NCI-H1694 (cell line): Measurements from ENCODE around the gene PRRC2B.
A peak's percentile ranks its signal among the peaks of the same experiment; 100 is the strongest.

Experiments used
- DNase-seq: peaks from one replicate; lab custom pipeline; 2025; lab: John Stamatoyannopoulos, UW

The PRRC2B gene

GRCh38 chr9:131409458-131409992 lies 15.6 kb downstream of the PRRC2B start:
- no peak for DNase-seq

GRCh38 chr9:131410044-131410491 lies 16.2 kb downstream of the PRRC2B start:
- peak; percentile 65 for DNase-seq

DNA sequence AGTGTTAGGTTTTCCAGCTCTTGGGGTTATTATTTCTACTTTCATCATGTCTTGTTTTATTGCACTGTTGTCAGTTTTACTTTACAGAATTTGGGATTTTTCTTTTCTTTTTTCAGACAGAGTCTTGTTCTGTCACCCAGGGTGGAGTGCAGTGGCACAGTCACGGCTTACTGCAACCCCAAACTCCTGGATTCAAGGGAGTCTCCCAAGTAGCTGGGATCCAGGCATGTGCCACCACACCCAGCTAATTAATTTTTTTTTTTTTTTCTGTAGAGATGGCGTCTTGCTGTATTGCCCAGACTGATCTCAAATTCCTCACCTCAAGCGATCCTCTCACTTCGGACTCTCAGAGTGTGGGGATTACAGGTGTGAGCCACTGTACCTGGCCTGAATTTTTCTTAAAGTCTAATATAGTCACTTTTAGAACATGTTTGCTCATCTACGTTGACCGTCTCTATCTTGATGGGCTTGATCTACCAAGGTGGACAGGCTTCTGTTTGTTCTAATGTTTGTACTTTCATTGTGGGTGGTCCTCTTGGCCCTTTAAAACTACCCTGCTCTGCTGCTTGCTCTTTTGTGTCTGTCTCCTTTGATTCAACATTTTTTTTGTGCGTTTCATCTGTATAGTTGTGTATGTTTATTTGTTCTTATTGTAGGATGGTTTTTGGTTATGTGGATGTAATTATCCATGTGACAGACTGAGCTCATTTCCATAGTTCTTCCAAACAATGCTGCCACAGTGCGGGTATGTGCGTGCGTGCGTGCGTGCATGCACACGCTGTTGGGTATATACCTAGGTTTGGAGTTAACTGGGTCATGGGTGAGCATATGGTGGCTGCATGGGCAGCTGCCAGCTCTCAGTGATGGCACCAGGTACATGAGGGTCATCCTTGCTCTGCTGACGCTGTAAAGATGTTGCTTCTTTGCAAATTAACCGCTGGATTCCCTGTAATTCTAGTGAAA lies 18.1 kb downstream of the PRRC2B start:
- no peak for DNase-seq

- no peak for DNase-seq
Observed at GRCh38 chr9:131416509-131416908, 22.6 kb downstream of the PRRC2B start.

DNA sequence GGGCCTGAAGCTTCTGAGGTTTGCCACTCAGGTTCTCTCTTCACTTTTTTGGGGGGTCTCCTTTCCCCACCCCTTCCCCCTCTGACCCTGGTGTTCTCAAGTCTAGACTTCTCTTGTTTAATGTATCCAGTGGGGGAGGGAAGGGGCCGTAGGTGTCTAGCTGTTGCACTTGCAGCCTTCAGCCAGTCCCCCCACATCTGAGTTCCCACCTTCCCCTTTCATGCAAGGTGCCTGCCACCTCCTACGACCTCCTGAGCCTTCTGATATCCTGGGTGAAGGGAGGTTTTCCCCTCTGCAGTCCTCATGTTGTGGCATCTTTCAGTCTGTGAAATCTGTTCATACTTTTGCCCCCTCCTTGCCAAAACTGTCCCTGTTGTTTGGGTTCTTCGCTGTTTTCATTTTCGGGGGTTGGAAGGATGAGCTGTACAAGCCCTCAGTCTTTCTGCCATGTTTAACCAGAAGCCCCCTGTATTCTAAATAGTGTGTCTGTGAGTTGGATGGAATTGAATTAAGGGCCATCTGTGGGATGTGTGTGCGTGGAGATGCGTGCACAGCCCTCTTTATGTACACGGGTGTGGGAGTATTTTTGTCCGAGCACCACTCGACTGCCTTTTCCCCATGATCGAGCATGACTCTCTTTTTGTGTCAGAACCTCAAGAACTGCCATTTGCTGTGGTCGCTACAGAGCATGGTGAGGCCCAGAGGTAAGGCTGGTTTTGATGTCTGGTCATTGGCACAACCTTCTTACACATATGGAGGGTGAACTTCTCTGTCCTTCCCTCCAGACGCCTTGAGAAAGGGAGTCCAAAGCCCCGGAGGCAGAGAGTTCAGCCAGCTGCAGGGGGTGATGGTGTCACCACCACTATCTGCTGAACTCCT lies 23.6 kb downstream of the PRRC2B start:
- DNase-seq: no peak

- no peak for DNase-seq
Observed at GRCh38 chr9:131418143-131419025, 24.5 kb downstream of the PRRC2B start.

DNA sequence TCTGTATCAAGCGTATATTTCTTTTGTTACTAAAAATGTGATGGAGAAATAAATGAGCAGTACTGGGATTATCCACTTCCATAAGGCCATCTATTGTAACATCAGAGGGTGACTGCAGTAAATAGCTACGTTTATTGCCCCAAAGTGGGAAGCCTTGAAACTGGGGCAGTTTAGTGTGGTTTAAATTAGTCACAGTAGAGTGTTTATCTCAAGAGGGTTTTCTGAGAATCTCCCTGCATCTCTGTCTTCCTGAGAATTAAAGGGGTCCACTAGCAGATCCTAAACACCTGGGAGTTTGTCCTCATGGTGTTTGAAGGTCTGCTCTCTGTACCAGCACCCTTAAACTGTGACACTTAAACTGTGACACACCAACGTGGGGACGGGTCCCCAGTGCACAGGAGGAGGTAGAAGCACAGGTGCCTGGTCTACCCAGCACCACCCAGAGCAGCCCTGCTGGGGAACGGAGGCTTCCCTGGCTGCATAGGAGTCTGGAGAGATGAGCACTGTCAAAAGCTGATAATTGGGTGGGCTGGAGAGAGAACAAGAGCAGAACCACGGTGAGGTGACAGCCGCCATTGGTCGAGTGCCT lies 25.2 kb downstream of the PRRC2B start:
- no peak for DNase-seq

GRCh38 chr9:131419716-131420115 lies 25.8 kb downstream of the PRRC2B start:
- no peak for DNase-seq

GRCh38 chr9:131420980-131421624 lies 27.2 kb downstream of the PRRC2B start:
- no peak for DNase-seq

GRCh38 chr9:131421691-131422090 lies 27.8 kb downstream of the PRRC2B start:
- DNase-seq: no peak

DNA sequence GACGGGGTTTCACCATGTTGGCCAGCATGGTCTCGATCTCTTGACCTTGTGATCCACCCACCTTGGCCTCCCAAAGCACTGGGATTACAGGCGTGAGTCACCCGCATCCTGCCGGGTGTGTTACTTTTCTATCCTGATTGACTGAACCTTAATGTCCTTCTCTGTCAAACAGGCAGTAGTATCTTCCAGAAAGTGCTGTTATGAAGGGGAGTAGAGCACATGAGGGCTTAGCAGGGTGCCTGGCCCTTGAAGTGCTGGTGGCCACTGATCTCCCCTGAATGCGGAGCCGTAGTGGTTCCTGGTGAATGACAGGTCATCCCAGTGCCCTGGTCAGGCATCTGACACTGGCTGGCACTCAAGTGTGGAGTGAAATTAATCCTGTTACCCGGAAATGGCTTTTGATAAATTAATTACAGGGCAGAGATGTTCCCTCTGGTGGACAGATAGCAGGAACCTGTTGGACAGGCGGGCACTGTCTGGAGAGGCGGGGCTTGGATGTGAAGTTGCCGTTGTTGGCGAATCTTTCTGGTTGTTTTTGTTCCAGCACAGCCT lies 28.4 kb downstream of the PRRC2B start:
- DNase-seq: no peak

- peak; percentile 45 for DNase-seq
Observed at GRCh38 chr9:131423171-131423581, 29.3 kb downstream of the PRRC2B start.

DNA sequence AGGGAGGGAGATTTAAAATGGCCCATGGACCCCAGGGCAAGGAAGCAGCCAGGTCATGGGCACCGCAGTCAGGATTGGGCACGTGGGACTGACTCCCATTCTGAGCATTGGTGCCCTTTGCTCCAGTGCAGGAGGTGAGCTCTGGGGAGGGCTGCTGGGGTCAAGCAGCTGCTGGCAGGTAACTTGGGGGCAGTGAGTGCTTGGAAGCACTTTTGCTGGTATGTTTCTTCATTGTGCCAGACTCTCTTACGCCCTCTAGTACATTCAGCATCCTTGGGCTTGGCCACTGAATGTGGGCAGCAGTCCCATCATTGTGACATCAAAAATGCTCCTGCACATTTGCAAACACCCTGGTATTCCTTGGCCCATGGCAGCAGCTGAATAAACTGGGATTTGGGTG lies 32.7 kb downstream of the PRRC2B start:
- no peak for DNase-seq

DNA sequence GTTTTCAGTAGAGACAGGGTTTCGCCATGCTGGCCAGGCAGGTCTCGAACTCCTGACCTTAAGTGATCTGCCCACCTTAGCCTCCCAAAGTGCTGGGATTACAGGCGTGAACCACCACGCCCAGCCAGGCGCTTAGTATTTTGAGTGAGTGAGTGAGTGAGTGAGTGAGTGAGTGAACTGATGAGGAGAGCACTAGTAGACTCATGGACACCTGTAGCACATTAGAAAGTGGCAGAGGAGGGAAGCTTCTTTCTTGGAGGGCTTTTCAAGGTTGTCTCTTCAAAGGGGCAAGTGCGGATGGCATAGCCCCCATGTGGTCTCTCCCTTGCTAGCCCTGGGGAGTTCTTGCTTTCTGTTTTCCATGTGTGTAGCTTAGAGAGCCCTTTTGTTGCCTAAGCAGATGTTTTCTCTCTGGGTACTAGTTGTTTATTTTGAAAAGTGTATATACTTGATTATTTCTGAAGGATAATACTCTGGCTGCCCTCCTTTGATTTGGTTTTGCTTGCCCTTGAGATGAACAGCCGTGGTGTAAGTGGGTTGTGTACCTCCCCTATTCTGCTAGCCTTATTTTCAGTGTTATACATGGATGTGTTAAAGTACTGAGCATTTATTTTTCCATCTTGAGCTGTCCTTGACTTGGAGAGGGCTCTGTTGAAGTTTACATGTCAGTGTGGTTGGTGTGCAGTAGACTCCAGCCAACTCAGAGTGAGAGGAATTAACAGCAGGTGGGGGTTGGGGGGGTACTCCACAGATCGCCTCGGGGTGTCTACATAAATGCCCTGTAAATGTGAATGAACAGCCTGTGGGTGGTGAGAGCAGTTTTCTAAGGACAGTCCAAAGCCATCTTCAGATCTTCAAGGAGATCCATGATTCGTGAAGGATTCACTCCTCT lies 35.5 kb downstream of the PRRC2B start:
- DNase-seq: no peak

GRCh38 chr9:131432050-131432449 lies 38.2 kb downstream of the PRRC2B start:
- no peak for DNase-seq

- no peak for DNase-seq
Observed at GRCh38 chr9:131432597-131433301, 38.9 kb downstream of the PRRC2B start.

GRCh38 chr9:131433302-131433854 lies 39.5 kb downstream of the PRRC2B start:
- no peak for DNase-seq

DNA sequence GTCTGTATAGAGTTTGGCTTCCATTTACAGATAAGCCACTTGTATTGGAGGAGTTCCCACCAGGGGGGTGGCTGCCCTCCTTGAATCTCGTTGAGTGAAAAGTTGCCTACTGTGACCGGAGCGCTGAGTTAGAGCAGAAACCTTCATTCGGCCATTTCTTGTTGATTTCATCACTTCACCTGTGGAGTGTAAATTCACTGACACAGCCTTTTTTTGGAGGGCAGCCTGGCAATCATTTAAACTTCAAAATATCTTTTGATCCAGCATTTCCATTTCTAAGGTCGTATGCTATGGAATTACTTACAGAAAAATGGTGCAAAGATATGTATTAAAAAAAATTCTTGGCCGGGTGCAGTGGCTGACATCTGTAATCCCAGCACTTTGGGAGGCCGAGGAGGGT lies 40.8 kb downstream of the PRRC2B start:
- DNase-seq: no peak
